ENCODE results near the gene ATP6V1G3.

ATP6V1G3 gene

GRCh38 chr1:198574325-198574724 lies 33.8 kb upstream of the ATP6V1G3 start:
- Histone ChIP-seq H2AFZ (ENCODE audit: low read length) (no peak overlapping the region), H3K4me1 (ENCODE audit: insufficient read depth, low read length, poor library complexity, severe bottlenecking) (peaks cover 5% of the 10 kb centered on the region), H3K27me3 (ENCODE audit: insufficient read depth, low read length, poor library complexity, severe bottlenecking) (no peaks in the 10 kb centered on the region), H3K9me3 (ENCODE audit: insufficient read depth, low read depth, low read length) (no peaks in the 10 kb centered on the region), H3F3A (ENCODE audit: low read depth) (no peaks in the 10 kb centered on the region), H3K4me2 (ENCODE audit: low read depth, low read length, poor library complexity, severe bottlenecking) (no peak overlapping the region), H3K79me2 (ENCODE audit: insufficient read depth, low read length) (no peaks in the 10 kb centered on the region), H4K20me1 (ENCODE audit: insufficient read depth, low read length, poor library complexity, severe bottlenecking) (no peaks in the 10 kb centered on the region), H3K9me2 (replicated peaks; ENCODE audit: low read depth, low read length) (no peaks in the 10 kb centered on the region), H3K9ac (ENCODE audit: low read depth, low read length, poor library complexity, severe bottlenecking) (no peak overlapping the region), H3K4me3 (ENCODE audit: low read length, poor library complexity, severe bottlenecking) (no peak overlapping the region), H3K36me3 (ENCODE audit: insufficient read depth, low read length) (no peaks in the 10 kb centered on the region)
- TF ChIP-seq CTCF (conservative IDR thresholded peaks at IDR 0.05; ENCODE audit: low read length) (no peak), EZH2phosphoT487 (IDR thresholded peaks at IDR 0.05; ENCODE audit: borderline replicate concordance) (no peak)

GRCh38 chr1:198564716-198565115 lies 24.2 kb upstream of the ATP6V1G3 start:
- Histone ChIP-seq H3K79me2 (ENCODE audit: insufficient read depth, low read length) (no peaks in the 10 kb centered on the region), H3K9me2 (replicated peaks; ENCODE audit: low read depth, low read length) (no peaks in the 10 kb centered on the region), H3K9me3 (ENCODE audit: insufficient read depth, low read depth, low read length) (no peaks in the 10 kb centered on the region), H3K4me2 (ENCODE audit: low read depth, low read length, poor library complexity, severe bottlenecking) (no peak overlapping the region), H2AFZ (ENCODE audit: low read length) (no peak overlapping the region), H3K4me1 (ENCODE audit: insufficient read depth, low read length, poor library complexity, severe bottlenecking) (peaks cover 27% of the 10 kb centered on the region), H3K9ac (ENCODE audit: low read depth, low read length, poor library complexity, severe bottlenecking) (no peak overlapping the region), H4K20me1 (ENCODE audit: insufficient read depth, low read length, poor library complexity, severe bottlenecking) (no peaks in the 10 kb centered on the region), H3F3A (ENCODE audit: low read depth) (0 out of 2 replicates have a peak, but pooled peaks cover 5% of the 10 kb centered on the region), H3K4me3 (ENCODE audit: low read length, poor library complexity, severe bottlenecking) (no peak overlapping the region), H3K27me3 (ENCODE audit: insufficient read depth, low read length, poor library complexity, severe bottlenecking) (no peaks in the 10 kb centered on the region), H3K36me3 (ENCODE audit: insufficient read depth, low read length) (no peaks in the 10 kb centered on the region)
- TF ChIP-seq CTCF (conservative IDR thresholded peaks at IDR 0.05; ENCODE audit: low read length) (no peak), EZH2phosphoT487 (IDR thresholded peaks at IDR 0.05; ENCODE audit: borderline replicate concordance) (no peak)

GRCh38 chr1:198564157-198564556 lies 23.7 kb upstream of the ATP6V1G3 start:
- no peaks in the 10 kb centered on the region for H3K9me3 ChIP-seq (ENCODE audit: insufficient read depth, low read depth, low read length)
- no peak overlapping the region for H3K4me3 ChIP-seq (ENCODE audit: low read length, poor library complexity, severe bottlenecking)
- H3K9me2 ChIP-seq (replicated peaks; ENCODE audit: low read depth, low read length) = no peaks in the 10 kb centered on the region
- H4K20me1 ChIP-seq (ENCODE audit: insufficient read depth, low read length, poor library complexity, severe bottlenecking) = no peaks in the 10 kb centered on the region
- no peak overlapping the region for H2AFZ ChIP-seq (ENCODE audit: low read length)
- no peaks in the 10 kb centered on the region for H3K36me3 ChIP-seq (ENCODE audit: insufficient read depth, low read length)
- no peak overlapping the region for H3K9ac ChIP-seq (ENCODE audit: low read depth, low read length, poor library complexity, severe bottlenecking)
- H3K4me1 ChIP-seq (ENCODE audit: insufficient read depth, low read length, poor library complexity, severe bottlenecking) = peaks cover 31% of the 10 kb centered on the region
- H3K27me3 ChIP-seq (ENCODE audit: insufficient read depth, low read length, poor library complexity, severe bottlenecking) = no peaks in the 10 kb centered on the region
- H3F3A ChIP-seq (ENCODE audit: low read depth) = 0 out of 2 replicates have a peak, but pooled peaks cover 5% of the 10 kb centered on the region
- no peak overlapping the region for H3K4me2 ChIP-seq (ENCODE audit: low read depth, low read length, poor library complexity, severe bottlenecking)
- H3K79me2 ChIP-seq (ENCODE audit: insufficient read depth, low read length) = 0 out of 2 replicates have a peak, but pooled peaks cover under 1% of the 10 kb centered on the region
- no peak for TF ChIP-seq EZH2phosphoT487 (IDR thresholded peaks at IDR 0.05; ENCODE audit: borderline replicate concordance)
- TF ChIP-seq CTCF (conservative IDR thresholded peaks at IDR 0.05; ENCODE audit: low read length) = no peak
